ENCODE data around the gene PGS1. TPM values are rescaled to one million over a fixed set of nuclear protein-coding genes. Genes with fewer than 3 reads are reported as not detected.
"Not testable (repeated sequence)": the region's sequence is repeated elsewhere in the genome, so short reads cannot be mapped to it uniquely, and the experiment has no call there.

Gene PGS1
- 24.0 TPM for polyA plus RNA-seq (2013, experiment 1 of 2)
- 23.5 TPM for polyA plus RNA-seq (2013, experiment 2 of 2)

GRCh38 chr17:78378225-78379130 lies at the start of gene PGS1:
Gene PGS1, plus strand, starts transcription at chr17:78378649. Its CDS starts 17 bp downstream, at chr17:78378666.
- H2AK5ac ChIP-seq (ENCODE audit: low read length) = no peak within 1 kb of the TSS
- peaks cover 41% of the 10 kb centered on the region for H3K79me2 ChIP-seq (ENCODE audit: control insufficient read depth, insufficient read depth, low read length)
- H4K8ac ChIP-seq (ENCODE audit: low read depth, low read length) = peak within 1 kb of the TSS; percentile 98
- H3K27me3 ChIP-seq (ENCODE audit: insufficient read depth, low read length, poor library complexity) = no peaks in the 10 kb centered on the region
- peak within 1 kb of the TSS; percentile 17 for H3K4ac ChIP-seq (ENCODE audit: low read depth, low read length)
- H3K36me3 ChIP-seq (ENCODE audit: control insufficient read depth, insufficient read depth, low read length) = no peaks in the 10 kb centered on the region
- peak within 1 kb of the TSS; percentile 44 for H2BK5ac ChIP-seq (ENCODE audit: low read length)
- peaks cover 24% of the 10 kb centered on the region for H3K4me1 ChIP-seq (ENCODE audit: control insufficient read depth, low read depth, low read length)
- peaks cover 17% of the 10 kb centered on the region for H3K79me1 ChIP-seq (ENCODE audit: low read length)
- H3K4me3 ChIP-seq (ENCODE audit: low read length) = peak within 1 kb of the TSS; percentile 98
- peak within 1 kb of the TSS; percentile 90 for H3K27ac ChIP-seq (ENCODE audit: low read depth, low read length)
- no peak within 1 kb of the TSS for H3K23ac ChIP-seq (ENCODE audit: low read length)
- H3K18ac ChIP-seq (ENCODE audit: low read length) = peak within 1 kb of the TSS; percentile 91
- peak within 1 kb of the TSS; percentile 89 for H3K4me2 ChIP-seq (ENCODE audit: low read length)
- DNase-seq = peak; percentile 82
- H3K56ac ChIP-seq (ENCODE audit: low read length) = peak within 1 kb of the TSS; percentile 95
- H2BK120ac ChIP-seq (ENCODE audit: low read depth, low read length) = no peak within 1 kb of the TSS
- no peak within 1 kb of the TSS for H4K5ac ChIP-seq (ENCODE audit: low read length)
- WGBS (ENCODE audit: extremely low coverage, insufficient coverage, low lambda C conversion rate) = no CpG with 5 or more reads among the region's 89 CpGs
- H2BK15ac ChIP-seq (replicated peaks; ENCODE audit: low read depth) = no peak within 1 kb of the TSS
- H3K9ac ChIP-seq (ENCODE audit: low read length) = peak within 1 kb of the TSS; percentile 99

- WGBS (ENCODE audit: extremely low coverage, insufficient coverage, low lambda C conversion rate) = no CpG with 5 or more reads among the region's 16 CpGs
- H3K18ac ChIP-seq (ENCODE audit: low read length) = no peak overlapping the region
- H3K4me1 ChIP-seq (ENCODE audit: control insufficient read depth, low read depth, low read length) = peaks cover 7% of the 10 kb centered on the region
- peak overlapping the region; percentile 3 for H3K23ac ChIP-seq (ENCODE audit: low read length)
- no peak overlapping the region for H2BK5ac ChIP-seq (ENCODE audit: low read length)
- H4K8ac ChIP-seq (ENCODE audit: low read depth, low read length) = no peak overlapping the region
- no peak for DNase-seq
- H3K9ac ChIP-seq (ENCODE audit: low read length) = no peak overlapping the region
- H3K4me3 ChIP-seq (ENCODE audit: low read length) = no peak overlapping the region
- no peak overlapping the region for H4K5ac ChIP-seq (ENCODE audit: low read length)
- no peaks in the 10 kb centered on the region for H3K79me2 ChIP-seq (ENCODE audit: control insufficient read depth, insufficient read depth, low read length)
- H2BK120ac ChIP-seq (ENCODE audit: low read depth, low read length) = no peak overlapping the region
- no peak overlapping the region for H3K4me2 ChIP-seq (ENCODE audit: low read length)
- no peaks in the 10 kb centered on the region for H3K27me3 ChIP-seq (ENCODE audit: insufficient read depth, low read length, poor library complexity)
- no peaks in the 10 kb centered on the region for H3K79me1 ChIP-seq (ENCODE audit: low read length)
- no peak overlapping the region for H2AK5ac ChIP-seq (ENCODE audit: low read length)
- no peak overlapping the region for H2BK15ac ChIP-seq (replicated peaks; ENCODE audit: low read depth)
- H3K36me3 ChIP-seq (ENCODE audit: control insufficient read depth, insufficient read depth, low read length) = no peaks in the 10 kb centered on the region
- no peak overlapping the region for H3K4ac ChIP-seq (ENCODE audit: low read depth, low read length)
- H3K27ac ChIP-seq (ENCODE audit: low read depth, low read length) = no peak overlapping the region
- H3K56ac ChIP-seq (ENCODE audit: low read length) = no peak overlapping the region
These were observed 49.0 kb upstream of the PGS1 start for GRCh38 chr17:78329263-78330059.

GRCh38 chr17:78330570-78331224 lies 47.8 kb upstream of the PGS1 start:
- Histone ChIP-seq H2AK5ac (ENCODE audit: low read length) (no peak overlapping the region), H3K4me1 (ENCODE audit: control insufficient read depth, low read depth, low read length) (no peaks in the 10 kb centered on the region), H4K8ac (ENCODE audit: low read depth, low read length) (no peak overlapping the region), H3K27ac (ENCODE audit: low read depth, low read length) (no peak overlapping the region), H2BK15ac (replicated peaks; ENCODE audit: low read depth) (no peak overlapping the region), H3K23ac (ENCODE audit: low read length) (no peak overlapping the region), H2BK120ac (ENCODE audit: low read depth, low read length) (no peak overlapping the region), H3K4me3 (ENCODE audit: low read length) (no peak overlapping the region), H3K36me3 (ENCODE audit: control insufficient read depth, insufficient read depth, low read length) (no peaks in the 10 kb centered on the region), H3K9ac (ENCODE audit: low read length) (no peak overlapping the region), H3K79me1 (ENCODE audit: low read length) (no peaks in the 10 kb centered on the region), H3K56ac (ENCODE audit: low read length) (no peak overlapping the region), H4K5ac (ENCODE audit: low read length) (no peak overlapping the region), H2BK5ac (ENCODE audit: low read length) (no peak overlapping the region), H3K79me2 (ENCODE audit: control insufficient read depth, insufficient read depth, low read length) (no peaks in the 10 kb centered on the region), H3K27me3 (ENCODE audit: insufficient read depth, low read length, poor library complexity) (no peaks in the 10 kb centered on the region), H3K4ac (ENCODE audit: low read depth, low read length) (no peak overlapping the region), H3K18ac (ENCODE audit: low read length) (no peak overlapping the region), H3K4me2 (ENCODE audit: low read length) (no peak overlapping the region)
- no CpG with 5 or more reads among the region's 13 CpGs for WGBS (ENCODE audit: extremely low coverage, insufficient coverage, low lambda C conversion rate)
- DNase-seq = no peak

GRCh38 chr17:78331355-78331754 lies 47.1 kb upstream of the PGS1 start:
- H2BK5ac ChIP-seq (ENCODE audit: low read length); H3K4me1 ChIP-seq (ENCODE audit: control insufficient read depth, low read depth, low read length); DNase-seq; H3K79me1 ChIP-seq (ENCODE audit: low read length); H4K8ac ChIP-seq (ENCODE audit: low read depth, low read length); H3K18ac ChIP-seq (ENCODE audit: low read length); H2BK120ac ChIP-seq (ENCODE audit: low read depth, low read length); H3K9ac ChIP-seq (ENCODE audit: low read length); H3K36me3 ChIP-seq (ENCODE audit: control insufficient read depth, insufficient read depth, low read length); H3K4ac ChIP-seq (ENCODE audit: low read depth, low read length); H3K27ac ChIP-seq (ENCODE audit: low read depth, low read length); H3K23ac ChIP-seq (ENCODE audit: low read length); H4K5ac ChIP-seq (ENCODE audit: low read length); H3K4me3 ChIP-seq (ENCODE audit: low read length); H3K27me3 ChIP-seq (ENCODE audit: insufficient read depth, low read length, poor library complexity); H2AK5ac ChIP-seq (ENCODE audit: low read length); H2BK15ac ChIP-seq (replicated peaks; ENCODE audit: low read depth); H3K56ac ChIP-seq (ENCODE audit: low read length); H3K79me2 ChIP-seq (ENCODE audit: control insufficient read depth, insufficient read depth, low read length); H3K4me2 ChIP-seq (ENCODE audit: low read length): not testable (repeated sequence)
- WGBS (ENCODE audit: extremely low coverage, insufficient coverage, low lambda C conversion rate) = no CpG with 5 or more reads among the region's 12 CpGs

GRCh38 chr17:78332991-78333390 lies 45.5 kb upstream of the PGS1 start:
- H3K4me2 ChIP-seq (ENCODE audit: low read length) = no peak overlapping the region
- H2BK5ac ChIP-seq (ENCODE audit: low read length) = no peak overlapping the region
- no peak overlapping the region for H3K23ac ChIP-seq (ENCODE audit: low read length)
- no peak overlapping the region for H3K27ac ChIP-seq (ENCODE audit: low read depth, low read length)
- H3K56ac ChIP-seq (ENCODE audit: low read length) = no peak overlapping the region
- H3K36me3 ChIP-seq (ENCODE audit: control insufficient read depth, insufficient read depth, low read length) = no peaks in the 10 kb centered on the region
- H2BK120ac ChIP-seq (ENCODE audit: low read depth, low read length) = no peak overlapping the region
- no peak overlapping the region for H3K9ac ChIP-seq (ENCODE audit: low read length)
- H3K27me3 ChIP-seq (ENCODE audit: insufficient read depth, low read length, poor library complexity) = no peaks in the 10 kb centered on the region
- no peak overlapping the region for H4K8ac ChIP-seq (ENCODE audit: low read depth, low read length)
- no peak overlapping the region for H3K4ac ChIP-seq (ENCODE audit: low read depth, low read length)
- WGBS (ENCODE audit: extremely low coverage, insufficient coverage, low lambda C conversion rate) = no CpG with 5 or more reads among the region's 4 CpGs
- no peak for DNase-seq
- H3K79me1 ChIP-seq (ENCODE audit: low read length) = no peaks in the 10 kb centered on the region
- no peaks in the 10 kb centered on the region for H3K79me2 ChIP-seq (ENCODE audit: control insufficient read depth, insufficient read depth, low read length)
- H3K4me1 ChIP-seq (ENCODE audit: control insufficient read depth, low read depth, low read length) = no peaks in the 10 kb centered on the region
- H2BK15ac ChIP-seq (replicated peaks; ENCODE audit: low read depth) = no peak overlapping the region
- no peak overlapping the region for H3K4me3 ChIP-seq (ENCODE audit: low read length)
- H4K5ac ChIP-seq (ENCODE audit: low read length) = no peak overlapping the region
- H2AK5ac ChIP-seq (ENCODE audit: low read length) = no peak overlapping the region
- no peak overlapping the region for H3K18ac ChIP-seq (ENCODE audit: low read length)
